Liver (tissue), 9 donors: Measurements from ENCODE around the gene ARHGAP12. TPM values are rescaled to one million over a fixed set of nuclear protein-coding genes. Genes with fewer than 3 reads are reported as not detected.

Experiments
- DNase-seq: peaks from one replicate; pipeline ENCODE4 v3.0.0-alpha.2; 2017; ENCODE audit warnings: low spot score
- H3K27ac ChIP-seq, 2 donors: one replicate each; pipeline ENCODE4 v1.7.0; 2013; ENCODE audit warnings: inconsistent platforms in 2 of 2, low read length in 2 of 2, control low read depth in 1 of 2, low read depth in 1 of 2, mild to moderate bottlenecking in 1 of 2
- H3K27me3 ChIP-seq, 4 donors: one replicate each; pipeline versions ENCODE4 v1.6.1 to v1.7.0; 2013; ENCODE audit warnings: low read length in 3 of 4, inconsistent platforms in 1 of 4, mild to moderate bottlenecking in 1 of 4, moderate library complexity in 1 of 4; ENCODE audit not compliant: control insufficient read depth in 4 of 4, insufficient read depth in 4 of 4
- H3K36me3 ChIP-seq, 4 donors: one replicate each; pipeline versions ENCODE4 v1.6.1 to v1.7.0; 2013; ENCODE audit warnings: low read length in 3 of 4, mild to moderate bottlenecking in 3 of 4, low read depth in 1 of 4, moderate library complexity in 1 of 4; ENCODE audit not compliant: control insufficient read depth in 4 of 4, insufficient read depth in 3 of 4
- H3K4me1 ChIP-seq, 4 donors: one replicate each; pipeline versions ENCODE4 v1.6.1 to v1.7.0; 2013; ENCODE audit warnings: low read length in 3 of 4, mild to moderate bottlenecking in 3 of 4, moderate library complexity in 1 of 4; ENCODE audit not compliant: control insufficient read depth in 4 of 4, insufficient read depth in 4 of 4
- H3K4me3 ChIP-seq, 3 donors: one replicate each; pipeline versions ENCODE4 v1.6.1 to v1.7.0; 2013; ENCODE audit warnings: low read length in 3 of 3, control low read depth in 1 of 3, low read depth in 1 of 3, mild to moderate bottlenecking in 1 of 3
- H3K9ac ChIP-seq, 2 donors: one replicate each; pipeline ENCODE4 v1.7.0; 2013; ENCODE audit warnings: low read length in 2 of 2, mild to moderate bottlenecking in 2 of 2, moderate library complexity in 2 of 2, control low read depth in 1 of 2, low read depth in 1 of 2
- H3K9me3 ChIP-seq, 4 donors: one replicate each; pipeline versions ENCODE4 v1.6.1 to v1.7.0; 2013; ENCODE audit warnings: low read length in 3 of 4; ENCODE audit not compliant: control insufficient read depth in 4 of 4
- FOXA1 ChIP-seq: IDR thresholded peaks from 2 replicates; pipeline ENCODE4 v1.6.1; 2016; ENCODE audit warnings: antibody characterized with exemption
- FOXA2 ChIP-seq: IDR thresholded peaks from 2 replicates; pipeline ENCODE4 v1.6.1; 2016; ENCODE audit warnings: antibody characterized with exemption
- GABPA ChIP-seq, 2 donors: IDR thresholded peaks in 1 of 2; conservative IDR thresholded peaks in 1 of 2; 2 replicates each; pipeline ENCODE4 v1.6.1; 2016; ENCODE audit warnings: antibody characterized with exemption in 2 of 2, mild to moderate bottlenecking in 1 of 2, moderate library complexity in 1 of 2
- HNF4A ChIP-seq, 2 donors: conservative IDR thresholded peaks; 2 replicates each; pipeline ENCODE4 v1.6.1; 2016; ENCODE audit warnings: antibody characterized with exemption in 2 of 2, mild to moderate bottlenecking in 2 of 2
- JUND ChIP-seq, 2 donors: IDR thresholded peaks; 2 replicates each; pipeline ENCODE4 v1.6.1; 2016; ENCODE audit warnings: antibody characterized with exemption in 2 of 2
- MAX ChIP-seq: IDR thresholded peaks from 2 replicates; pipeline ENCODE4 v1.6.1; 2016; ENCODE audit warnings: antibody characterized with exemption
- NR2F2 ChIP-seq: IDR thresholded peaks from 2 replicates; pipeline ENCODE4 v1.6.1; 2016; ENCODE audit warnings: antibody characterized with exemption
- RAD21 ChIP-seq, 2 donors: IDR thresholded peaks; 2 replicates each; pipeline ENCODE4 v1.6.1; 2016; ENCODE audit warnings: antibody characterized with exemption in 2 of 2, mild to moderate bottlenecking in 2 of 2
- REST ChIP-seq: IDR thresholded peaks from 2 replicates; pipeline ENCODE4 v1.6.1; 2016; ENCODE audit warnings: antibody characterized with exemption, mild to moderate bottlenecking
- RXRA ChIP-seq, 2 donors: IDR thresholded peaks; 2 replicates each; pipeline ENCODE4 v1.6.1; 2017 to 2018; ENCODE audit warnings: antibody characterized with exemption in 2 of 2, mild to moderate bottlenecking in 1 of 2
- SP1 ChIP-seq: IDR thresholded peaks from 2 replicates; pipeline ENCODE4 v1.6.1; 2018; ENCODE audit warnings: antibody characterized with exemption, mild to moderate bottlenecking
- TAF1 ChIP-seq: conservative IDR thresholded peaks from 2 replicates; pipeline ENCODE4 v1.6.1; 2016; ENCODE audit warnings: antibody characterized with exemption, mild to moderate bottlenecking
- ZBTB33 ChIP-seq: IDR thresholded peaks from 2 replicates; pipeline ENCODE4 v1.6.1; 2016; ENCODE audit warnings: antibody characterized with exemption
- WGBS: extraction: QIAGEN DNeasy Blood & Tissue Kit; methylation state at CpG from one replicate; pipeline ENCODE4 v1.1.7; 2013; 5-methylcytosine and 5-hydroxymethylcytosine counted together
- polyA plus RNA-seq, 2 donors: library from polyadenylated mRNA; stranded (reverse) in 1 of 2; unstranded in 1 of 2; fragments of 200-250 nt in 1 of 2; fragments of >200 nt in 1 of 2; fragmentation: Nextera tagmentation in 1 of 2; extraction: Ambion mirVana in 1 of 2; gene quantifications; one replicate each; pipeline versions ENCODE4 v1.2.1 to v1.2.3, GENCODE V29; 2013 to 2015
- total RNA-seq, 2 donors: library from RNA; depleted of rRNA; stranded (reverse); fragments of >200 nt; gene quantifications; one replicate each; pipeline ENCODE4 v1.2.3, GENCODE V29; 2014
- donor health status: healthy.
- donor health status: healthy.
- donor health status: healthy.
- donor health status: healthy.
- donor health status: healthy.

Gene ARHGAP12
- total and polyA plus RNA-seq, 4 donors = 7.0 to 29.1 (median 12.3) TPM

- Histone ChIP-seq H3K9me3 (no peaks in the 10 kb centered on the region), H3K27ac (peak overlapping the region; percentile 62 to 64), H3K9ac (peak overlapping the region in 1 of 2 donors; percentile 17), H3K36me3 (peaks cover 0 to 8% (median 6%) of the 10 kb centered on the region in 4 donors), H3K4me1 (peaks cover 2 to 19% (median 12%) of the 10 kb centered on the region in 4 donors), H3K4me3 (no peak overlapping the region), H3K27me3 (no peaks in the 10 kb centered on the region)
- TF ChIP-seq SP1 (peak; percentile 14), RAD21 (IDR thresholded peaks at IDR 0.05) (peak in 1 of 2 donors; percentile 15), FOXA2 (no peak), HNF4A (conservative IDR thresholded peaks at IDR 0.05) (peak; percentile 23 to 44)
- 25% methylated on average over 5 of the region's 5 CpGs for WGBS
- no peak for DNase-seq
Measured at GRCh38 chr10:31864834-31865518, 63.7 kb downstream of the ARHGAP12 start.

DNA sequence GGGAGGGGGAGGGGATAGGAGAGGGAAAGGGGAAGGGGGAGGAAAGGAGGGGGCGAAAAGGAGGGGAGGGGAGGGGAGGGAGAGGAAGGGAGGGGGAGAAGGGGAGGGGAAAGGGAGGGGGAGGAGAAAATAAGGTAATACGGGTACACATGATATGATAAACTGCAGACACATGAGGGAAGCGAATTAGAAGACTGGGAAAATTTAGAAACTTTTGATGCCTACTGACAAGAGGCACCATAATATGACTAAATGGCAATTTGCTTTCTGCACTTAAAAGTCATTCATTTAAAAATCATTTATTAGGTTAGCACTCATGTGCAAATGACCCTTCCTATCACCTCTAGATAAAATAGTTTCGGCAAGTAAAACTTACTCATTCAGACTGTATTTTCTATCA, 73.6 kb downstream of the ARHGAP12 start:
- Histone ChIP-seq H3K4me1 (no peaks in the 10 kb centered on the region), H3K4me3 (no peak overlapping the region), H3K27me3 (no peaks in the 10 kb centered on the region), H3K36me3 (peaks cover 0 to 11% (median 3%) of the 10 kb centered on the region in 4 donors), H3K27ac (no peak overlapping the region), H3K9me3 (no peaks in the 10 kb centered on the region), H3K9ac (no peak overlapping the region)
- WGBS = 92% methylated on average over 4 of the region's 4 CpGs
- TF ChIP-seq RXRA (IDR thresholded peaks at IDR 0.05) (no peak), NR2F2 (no peak), ZBTB33 (no peak), RAD21 (IDR thresholded peaks at IDR 0.05) (no peak), REST (no peak), GABPA (IDR thresholded peaks at IDR 0.05 in 1 of 2, conservative IDR thresholded peaks at IDR 0.05 in 1 of 2) (no peak), FOXA1 (no peak), MAX (no peak), TAF1 (no peak), JUND (IDR thresholded peaks at IDR 0.05) (no peak)
- no peak for DNase-seq
